ENCODE measurements around the gene PEX11G.

The PEX11G gene

GRCh38 chr19:7524992-7525739 is 36.3 kb upstream of the PEX11G start:
- TF ChIP-seq CTCF (IDR thresholded peaks at IDR 0.05), result no peak

GRCh38 chr19:7524523-7524922 is 35.7 kb upstream of the PEX11G start:
- TF ChIP-seq CTCF (IDR thresholded peaks at IDR 0.05), result no peak

- TF ChIP-seq CTCF (IDR thresholded peaks at IDR 0.05), result no peak
Observed at GRCh38 chr19:7522923-7523667, 34.3 kb upstream of the PEX11G start.

GRCh38 chr19:7522072-7522922 is 33.5 kb upstream of the PEX11G start, which contains the start of gene MCOLN1:
TSS of gene MCOLN1 (plus strand) at chr19:7522624. CDS start at chr19:7522751, 127 bp downstream.
- no peak for TF ChIP-seq CTCF (IDR thresholded peaks at IDR 0.05)

GRCh38 chr19:7521551-7522071 is 32.8 kb upstream of the PEX11G start:
- TF ChIP-seq CTCF (IDR thresholded peaks at IDR 0.05), result no peak

GRCh38 chr19:7520131-7521051 is 31.6 kb upstream of the PEX11G start:
- no peak for TF ChIP-seq CTCF (IDR thresholded peaks at IDR 0.05)

All from LNCAP (cell line).